Parathyroid adenoma (tissue), 2 donors: ENCODE measurements around the gene SCYGR6.

ENCODE experiments used
- H2AFZ ChIP-seq: fragments of 300-600 bp; sonication (generic); one replicate; pipeline ENCODE4 v1.7.0; 2017; ENCODE audit warnings: antibody characterized with exemption, mild to moderate bottlenecking
- H3K27ac ChIP-seq: fragments of 300-600 bp; sonication (generic); one replicate; pipeline ENCODE4 v1.7.0; 2017
- H3K27me3 ChIP-seq: fragments of 300-600 bp; sonication (generic); one replicate; pipeline ENCODE4 v1.7.0; 2017; ENCODE audit warnings: low read length; ENCODE audit not compliant: control insufficient read depth, insufficient read depth
- H3K36me3 ChIP-seq: fragments of 300-600 bp; sonication (generic); one replicate; pipeline ENCODE4 v1.7.0; 2017; ENCODE audit warnings: low read length; ENCODE audit not compliant: control insufficient read depth, insufficient read depth
- H3K4me1 ChIP-seq: fragments of 300-600 bp; sonication (generic); one replicate; pipeline ENCODE4 v1.7.0; 2017; ENCODE audit warnings: control low read depth
- H3K4me2 ChIP-seq: fragments of 300-600 bp; sonication (generic); one replicate; pipeline ENCODE4 v1.7.0; 2017; ENCODE audit warnings: low read length
- H3K4me3 ChIP-seq: fragments of 300-600 bp; sonication (generic); one replicate; pipeline ENCODE4 v1.7.0; 2017; ENCODE audit warnings: low read depth, low read length
- H3K79me2 ChIP-seq: fragments of 300-600 bp; sonication (generic); one replicate; pipeline ENCODE4 v1.7.0; 2017; ENCODE audit warnings: control low read depth
- H3K9ac ChIP-seq: fragments of 300-600 bp; sonication (generic); one replicate; pipeline ENCODE4 v1.7.0; 2017; ENCODE audit warnings: mild to moderate bottlenecking
- H3K9me3 ChIP-seq: fragments of 300-600 bp; sonication (generic); one replicate; pipeline ENCODE4 v1.7.0; 2017; ENCODE audit warnings: low read length; ENCODE audit not compliant: control insufficient read depth
- TF ChIP-seq, protein P1 (sequence below): fragments of 300-600 bp; sonication (generic); IDR thresholded peaks from one replicate; pipeline ENCODE4 v1.7.0; 2017; ENCODE audit warnings: antibody characterized with exemption, mild to moderate bottlenecking
- donor health status: primary hyperparathyroidism.

SCYGR6 gene

DNA sequence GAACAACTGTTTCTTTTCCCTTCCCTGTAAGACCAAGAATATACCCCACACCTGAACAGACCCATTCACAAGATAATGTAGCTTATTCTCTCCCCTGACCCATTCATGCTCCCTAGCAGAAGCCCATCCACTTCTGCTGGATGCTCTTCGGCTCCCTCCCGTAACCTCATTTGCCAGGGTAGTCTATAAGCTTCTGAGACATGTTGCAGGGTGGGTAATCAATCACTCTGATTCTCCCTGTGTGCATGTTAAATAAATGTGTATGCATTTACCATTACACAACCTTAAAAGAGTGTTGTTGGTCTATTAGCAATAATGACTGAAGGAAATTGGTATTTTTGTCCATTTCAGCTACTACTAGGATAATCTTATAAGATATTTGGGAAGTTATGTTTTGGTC lies 8.1 kb downstream of the SCYGR6 start:
- H3K4me3 ChIP-seq: no peak overlapping the region
- no peak overlapping the region for H3K4me2 ChIP-seq
- no peak overlapping the region for H3K27ac ChIP-seq
- no peaks in the 10 kb centered on the region for H3K36me3 ChIP-seq
- TF ChIP-seq, protein P1, sequence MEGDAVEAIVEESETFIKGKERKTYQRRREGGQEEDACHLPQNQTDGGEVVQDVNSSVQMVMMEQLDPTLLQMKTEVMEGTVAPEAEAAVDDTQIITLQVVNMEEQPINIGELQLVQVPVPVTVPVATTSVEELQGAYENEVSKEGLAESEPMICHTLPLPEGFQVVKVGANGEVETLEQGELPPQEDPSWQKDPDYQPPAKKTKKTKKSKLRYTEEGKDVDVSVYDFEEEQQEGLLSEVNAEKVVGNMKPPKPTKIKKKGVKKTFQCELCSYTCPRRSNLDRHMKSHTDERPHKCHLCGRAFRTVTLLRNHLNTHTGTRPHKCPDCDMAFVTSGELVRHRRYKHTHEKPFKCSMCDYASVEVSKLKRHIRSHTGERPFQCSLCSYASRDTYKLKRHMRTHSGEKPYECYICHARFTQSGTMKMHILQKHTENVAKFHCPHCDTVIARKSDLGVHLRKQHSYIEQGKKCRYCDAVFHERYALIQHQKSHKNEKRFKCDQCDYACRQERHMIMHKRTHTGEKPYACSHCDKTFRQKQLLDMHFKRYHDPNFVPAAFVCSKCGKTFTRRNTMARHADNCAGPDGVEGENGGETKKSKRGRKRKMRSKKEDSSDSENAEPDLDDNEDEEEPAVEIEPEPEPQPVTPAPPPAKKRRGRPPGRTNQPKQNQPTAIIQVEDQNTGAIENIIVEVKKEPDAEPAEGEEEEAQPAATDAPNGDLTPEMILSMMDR: no peak
- no peaks in the 10 kb centered on the region for H3K9me3 ChIP-seq
- no peaks in the 10 kb centered on the region for H3K4me1 ChIP-seq
- no peak overlapping the region for H3K9ac ChIP-seq
- H3K79me2 ChIP-seq: no peaks in the 10 kb centered on the region
- no peak overlapping the region for H2AFZ ChIP-seq
- H3K27me3 ChIP-seq: no peaks in the 10 kb centered on the region

DNA sequence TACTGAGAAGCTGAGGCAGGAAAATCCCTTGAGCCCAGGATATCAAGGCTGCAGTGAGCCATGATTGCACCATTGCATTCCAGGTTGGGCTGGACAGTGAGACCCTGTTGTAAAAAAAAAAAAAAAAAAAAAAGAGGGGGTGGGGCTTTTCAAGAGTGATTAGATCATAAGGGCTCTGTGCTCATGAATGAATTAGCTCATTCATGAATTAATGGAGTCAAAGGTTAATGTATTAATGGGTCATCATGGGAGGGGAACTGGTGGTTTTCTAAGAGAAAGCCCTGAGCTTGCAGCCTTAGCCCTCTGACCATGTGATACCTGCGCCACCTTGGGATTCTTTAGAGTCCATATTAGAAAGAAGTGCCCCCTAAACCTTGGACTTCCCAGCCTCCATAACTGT lies 11.3 kb downstream of the SCYGR6 start:
- Histone ChIP-seq H2AFZ (no peak overlapping the region), H3K9ac (no peak overlapping the region), H3K36me3 (no peaks in the 10 kb centered on the region), H3K4me3 (no peak overlapping the region), H3K4me1 (no peaks in the 10 kb centered on the region), H3K9me3 (no peaks in the 10 kb centered on the region), H3K27ac (no peak overlapping the region), H3K27me3 (no peaks in the 10 kb centered on the region), H3K79me2 (no peaks in the 10 kb centered on the region), H3K4me2 (no peak overlapping the region)
- TF ChIP-seq, protein P1: no peak

DNA sequence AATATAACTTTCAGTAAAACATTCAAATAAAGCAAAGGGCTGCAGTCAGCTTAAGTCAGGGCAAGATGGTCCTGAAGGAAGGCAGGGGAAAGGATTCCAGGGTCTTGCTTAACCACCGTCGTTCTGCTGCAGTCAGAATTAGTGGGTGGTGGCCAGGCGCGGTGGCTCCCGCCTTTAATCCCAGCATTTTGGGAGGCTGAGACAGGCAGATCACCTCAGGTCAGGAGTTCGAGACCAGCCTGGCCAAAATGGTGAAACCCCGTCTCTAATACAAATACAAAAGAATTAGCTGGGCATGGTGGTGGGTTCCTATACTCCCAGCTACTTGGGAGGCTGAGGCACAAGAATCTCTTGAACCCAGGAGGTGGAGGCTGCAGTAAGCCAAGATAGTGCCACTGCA lies 13.6 kb downstream of the SCYGR6 start:
- no peak overlapping the region for H3K9ac ChIP-seq
- H3K4me3 ChIP-seq: no peak overlapping the region
- no peaks in the 10 kb centered on the region for H3K4me1 ChIP-seq
- no peak overlapping the region for H3K27ac ChIP-seq
- TF ChIP-seq, protein P1: no peak
- H3K27me3 ChIP-seq: no peaks in the 10 kb centered on the region
- H2AFZ ChIP-seq: no peak overlapping the region
- H3K4me2 ChIP-seq: no peak overlapping the region
- H3K36me3 ChIP-seq: no peaks in the 10 kb centered on the region
- no peaks in the 10 kb centered on the region for H3K9me3 ChIP-seq
- no peaks in the 10 kb centered on the region for H3K79me2 ChIP-seq

DNA sequence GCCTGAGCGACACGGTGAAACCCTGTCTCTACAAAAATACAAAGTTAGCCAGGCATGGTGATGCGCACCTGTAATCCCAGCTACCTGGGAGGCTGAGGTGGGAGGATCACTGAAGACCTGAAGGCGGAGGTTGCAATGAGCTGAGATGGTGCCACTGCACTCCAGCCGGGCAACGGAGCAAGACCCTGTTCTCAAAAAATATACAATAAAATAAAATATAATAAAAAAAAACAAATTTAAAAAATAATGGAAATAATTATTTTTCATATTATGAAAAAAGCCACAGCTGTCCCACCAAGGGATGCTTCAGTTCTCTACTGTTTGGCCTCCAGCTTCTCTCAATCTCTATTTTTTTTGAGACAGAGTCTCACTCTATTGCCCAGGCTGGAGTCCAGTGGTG lies 17.2 kb downstream of the SCYGR6 start:
- TF ChIP-seq, protein P1: no peak
- H3K27me3 ChIP-seq: no peaks in the 10 kb centered on the region
- H2AFZ ChIP-seq: no peak overlapping the region
- no peak overlapping the region for H3K4me3 ChIP-seq
- H3K9me3 ChIP-seq: no peaks in the 10 kb centered on the region
- no peaks in the 10 kb centered on the region for H3K4me1 ChIP-seq
- no peaks in the 10 kb centered on the region for H3K36me3 ChIP-seq
- no peak overlapping the region for H3K4me2 ChIP-seq
- H3K79me2 ChIP-seq: no peaks in the 10 kb centered on the region
- no peak overlapping the region for H3K9ac ChIP-seq
- H3K27ac ChIP-seq: no peak overlapping the region

DNA sequence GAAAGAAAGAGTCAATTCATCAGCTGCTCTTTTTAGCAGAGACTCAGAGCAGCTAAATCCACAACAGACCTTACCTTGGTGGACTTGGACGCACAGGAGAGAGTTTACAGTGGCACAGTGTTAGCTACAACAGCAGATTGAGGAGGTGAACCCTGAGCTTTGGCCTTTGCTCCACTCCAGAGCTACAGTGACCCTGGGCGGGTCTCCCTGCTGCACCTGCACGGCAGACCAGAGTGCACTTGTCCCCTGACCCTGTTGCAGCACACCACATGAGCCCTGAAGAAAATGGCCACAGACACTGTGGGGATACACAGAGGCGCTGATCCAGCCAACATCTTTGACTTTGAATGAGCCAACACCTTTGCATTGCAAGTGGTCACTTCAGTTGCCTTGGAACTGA lies 17.7 kb downstream of the SCYGR6 start:
- TF ChIP-seq, protein P1: no peak
- Histone ChIP-seq H3K27ac (no peak overlapping the region), H3K79me2 (no peaks in the 10 kb centered on the region), H3K9me3 (no peaks in the 10 kb centered on the region), H3K4me1 (no peaks in the 10 kb centered on the region), H3K4me2 (no peak overlapping the region), H3K36me3 (no peaks in the 10 kb centered on the region), H3K9ac (no peak overlapping the region), H2AFZ (no peak overlapping the region), H3K4me3 (no peak overlapping the region), H3K27me3 (no peaks in the 10 kb centered on the region)
